ENCODE measurements around the gene SCLY. TPM values are rescaled to one million over a fixed set of nuclear protein-coding genes. Genes with fewer than 3 reads are reported as not detected.

Gene SCLY
- total and polyA plus RNA-seq, 2 of the 13 experiments (the other 11 are each of a cell fraction or from before 2014, with no cell fraction given), result 27.9 to 38.6 TPM

GRCh38 chr2:238141541-238142318 lies 80.9 kb downstream of the SCLY start:
- H3K27ac ChIP-seq (ENCODE audit: extremely low read length, insufficient read depth, low read length), result no peak overlapping the region
- no peak for ATAC-seq

More at GRCh38 chr2:238141541-238142318, 80.9 kb downstream of the SCLY start:
- peaks cover 13 to 45% of the 10 kb centered on the region in 2 experiments for H3K27me3 ChIP-seq (ENCODE audit: control insufficient read depth in 1 of 2, insufficient read depth in 2 of 2, low read length in 2 of 2)
- no peaks in the 10 kb centered on the region for H3K9me3 ChIP-seq (ENCODE audit: low read length)
- CTCF ChIA-PET (ENCODE audit: low intra/inter-chr PET ratio, low total read pairs), result no interaction called here
- in situ Hi-C loops (cut with HindIII; ENCODE audit: extremely low pct_ligation_motif_present, low pct_unique_long_range_greater_than_20kb) (no loop called here), intact Hi-C loops (cut with micrococcal nuclease; ENCODE audit: unreplicated experiment) (no loop called here)
- TF ChIP-seq ZNF317 (CRISPR knock-in tag; IDR thresholded peaks at IDR 0.05) (no peak), MAFK (conservative IDR thresholded peaks at IDR 0.05 in 1 of 2, IDR thresholded peaks at IDR 0.05 in 1 of 2; ENCODE audit: low read length in 2 of 2) (no peak), LBX2 (CRISPR knock-in tag; IDR thresholded peaks at IDR 0.05; ENCODE audit: borderline replicate concordance) (no peak), ZFP36 (IDR thresholded peaks at IDR 0.05; ENCODE audit: borderline replicate concordance, low read depth, low read length, partially characterized antibody) (peak; percentile 88), ELF3 (CRISPR knock-in tag; IDR thresholded peaks at IDR 0.05) (0 out of 2 replicates have a peak, but pooled peaks have one; percentile 25), ZNF562 (CRISPR knock-in tag; IDR thresholded peaks at IDR 0.05; ENCODE audit: borderline replicate concordance) (no peak), ZNF710 (CRISPR knock-in tag; IDR thresholded peaks at IDR 0.05; ENCODE audit: borderline replicate concordance) (0 out of 2 replicates have a peak, but pooled peaks have one; percentile 34)
- no peak overlapping the region; a peak in 1 of 6 replicates for H3K4me3 ChIP-seq (replicated peaks in 1 of 3; ENCODE audit: insufficient read depth in 1 of 3, low read depth in 2 of 3, low read length in 3 of 3)
- H3K9ac ChIP-seq (ENCODE audit: insufficient read depth, low read depth, low read length), result no peak overlapping the region
- 0 out of 2 replicates have a peak overlapping the region, but pooled peaks have one; percentile 21 for H3K4me2 ChIP-seq (ENCODE audit: low read depth, low read length)
- POLR2A ChIA-PET, result interaction anchor here (1.0 kb wide), 1 partner anchor 10 kb away, joined by 3 read pairs; no protein-coding TSS in a partner anchor
- FAIRE-seq (no peak), DNase-seq (ENCODE audit: low spot score) (peak; percentile 54)
- BruUV-seq (replicated peaks), result no TSS peak
- no peaks in the 10 kb centered on the region for H3K79me2 ChIP-seq (ENCODE audit: insufficient read depth, low read length)
- 29% methylated on average over 10 of the region's 10 CpGs for WGBS (ENCODE audit: low lambda C conversion rate)
- H3K4me1 ChIP-seq (ENCODE audit: insufficient read depth, low read length), result peaks cover 53% of the 10 kb centered on the region
- no peak overlapping the region for H2AFZ ChIP-seq (ENCODE audit: low read length)
- no peaks in the 10 kb centered on the region for H3K36me3 ChIP-seq (replicated peaks in 1 of 2; ENCODE audit: control insufficient read depth in 1 of 2, insufficient read depth in 2 of 2, low read length in 2 of 2)
- H4K20me1 ChIP-seq (ENCODE audit: insufficient read depth, low read length), result no peaks in the 10 kb centered on the region
